Measurements from ENCODE around the gene ZNF662.
"Not testable (repeated sequence)": the region's sequence is repeated elsewhere in the genome, so short reads cannot be mapped to it uniquely, and the experiment has no call there.

The ZNF662 gene

DNA sequence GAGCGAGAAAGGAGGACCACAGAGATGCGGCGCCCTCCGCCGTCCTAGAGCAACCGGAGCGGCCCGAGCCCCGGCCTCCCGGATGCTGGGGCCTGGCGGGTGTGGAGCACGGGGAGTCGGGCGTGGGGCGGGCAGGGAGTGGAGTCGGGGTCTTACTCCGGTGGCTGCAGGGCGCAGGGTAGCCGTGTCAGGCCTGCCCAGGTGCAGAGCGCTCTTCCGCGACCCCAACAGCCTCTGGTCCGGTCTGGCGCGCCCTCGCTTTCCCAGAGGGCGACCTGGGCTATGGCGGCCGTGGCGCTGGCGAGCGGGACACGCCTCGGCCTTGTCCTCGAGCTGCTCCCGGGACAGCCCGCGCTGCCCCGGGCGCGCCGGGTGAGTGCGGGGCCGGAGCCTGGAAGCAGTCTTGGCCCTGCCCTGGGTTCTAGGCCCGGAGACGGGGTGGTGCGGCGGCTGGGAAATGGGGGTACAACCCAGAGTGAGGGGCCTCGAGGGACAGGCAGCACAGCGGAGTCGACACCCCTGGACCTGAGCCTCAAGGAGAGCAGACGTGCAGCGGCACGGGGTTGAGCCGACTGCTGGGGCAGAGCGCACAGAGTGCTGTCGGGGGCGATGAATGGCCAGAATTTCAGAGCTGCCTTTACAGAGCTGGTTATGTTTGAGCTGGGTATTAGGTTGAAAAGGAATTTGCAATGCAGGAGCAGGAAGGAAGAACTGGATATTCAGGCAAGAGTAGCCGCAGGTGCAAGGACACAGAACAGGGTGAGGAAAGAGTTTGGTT is at the start of gene ZNF662:
Gene ZNF662, plus strand, starts transcription at position 73 of the 778 bp plus-strand sequence. CDS start 1,973 bp downstream, outside the sequence.
- no peak for DNase-seq

DNA sequence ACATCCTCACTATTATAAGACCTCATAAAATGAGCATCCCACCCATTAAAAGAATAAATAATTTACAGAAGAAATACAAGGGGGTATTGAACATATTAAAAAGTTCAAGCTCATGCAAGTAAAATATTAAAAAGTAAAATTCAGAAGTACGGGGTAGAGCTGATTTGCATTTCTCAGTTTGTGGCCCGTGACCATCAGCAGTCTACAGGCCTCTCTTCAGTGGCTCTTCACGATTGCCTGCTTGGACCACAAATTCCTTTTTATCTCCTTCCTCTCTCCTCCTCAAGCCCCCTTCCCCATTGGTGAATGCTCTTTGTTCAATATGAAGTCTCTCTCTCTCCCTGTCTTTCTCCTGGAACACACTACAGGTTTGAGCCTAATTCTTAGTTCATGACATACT is 49.4 kb upstream of the ZNF662 start:
- DNase-seq = no peak

DNA sequence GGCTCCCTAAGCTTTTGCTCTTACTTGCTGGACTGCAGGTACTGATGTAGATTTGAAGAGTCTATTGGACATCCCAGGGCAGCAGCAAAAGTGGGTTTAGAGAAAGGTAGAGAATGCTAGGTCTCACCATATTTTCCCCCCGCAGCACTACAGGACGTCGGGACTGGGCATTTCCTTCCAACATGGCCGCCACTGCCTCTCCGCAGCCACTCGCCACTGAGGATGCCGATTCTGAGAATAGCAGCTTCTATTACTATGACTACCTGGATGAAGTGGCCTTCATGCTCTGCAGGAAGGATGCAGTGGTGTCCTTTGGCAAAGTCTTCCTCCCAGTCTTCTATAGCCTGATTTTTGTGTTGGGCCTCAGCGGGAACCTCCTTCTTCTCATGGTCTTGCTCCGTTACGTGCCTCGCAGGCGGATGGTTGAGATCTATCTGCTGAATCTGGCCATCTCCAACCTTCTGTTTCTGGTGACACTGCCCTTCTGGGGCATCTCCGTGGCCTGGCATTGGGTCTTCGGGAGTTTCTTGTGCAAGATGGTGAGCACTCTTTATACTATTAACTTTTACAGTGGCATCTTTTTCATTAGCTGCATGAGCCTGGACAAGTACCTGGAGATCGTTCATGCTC is 41.5 kb upstream of the ZNF662 start:
- no peak for DNase-seq

DNA sequence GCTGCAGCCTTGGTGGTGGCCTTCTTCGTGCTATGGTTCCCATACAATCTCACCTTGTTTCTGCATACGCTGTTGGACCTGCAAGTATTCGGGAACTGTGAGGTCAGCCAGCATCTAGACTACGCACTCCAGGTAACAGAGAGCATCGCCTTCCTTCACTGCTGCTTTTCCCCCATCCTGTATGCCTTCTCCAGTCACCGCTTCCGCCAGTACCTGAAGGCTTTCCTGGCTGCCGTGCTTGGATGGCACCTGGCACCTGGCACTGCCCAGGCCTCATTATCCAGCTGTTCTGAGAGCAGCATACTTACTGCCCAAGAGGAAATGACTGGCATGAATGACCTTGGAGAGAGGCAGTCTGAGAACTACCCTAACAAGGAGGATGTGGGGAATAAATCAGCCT is 40.7 kb upstream of the ZNF662 start:
- no peak for DNase-seq

DNA sequence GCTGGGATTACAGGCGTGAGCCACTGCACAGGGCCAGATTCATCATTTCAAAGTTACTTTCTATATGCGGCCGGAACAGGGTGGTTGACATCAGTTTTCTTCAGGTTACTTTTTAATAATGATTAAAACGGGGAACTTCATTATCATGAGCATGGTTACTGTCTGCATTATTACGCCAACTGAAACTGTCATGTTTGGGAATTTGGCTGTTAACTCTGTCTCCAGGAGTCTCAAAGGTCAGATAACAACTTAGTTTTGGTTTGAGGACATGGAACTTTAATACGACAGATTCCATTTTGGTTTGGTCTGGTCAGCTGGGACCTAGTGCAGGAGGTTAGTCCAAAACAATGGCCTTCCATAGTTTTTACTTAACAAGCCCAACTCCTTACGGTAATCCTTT is 38.8 kb upstream of the ZNF662 start:
- no peak for DNase-seq

DNA sequence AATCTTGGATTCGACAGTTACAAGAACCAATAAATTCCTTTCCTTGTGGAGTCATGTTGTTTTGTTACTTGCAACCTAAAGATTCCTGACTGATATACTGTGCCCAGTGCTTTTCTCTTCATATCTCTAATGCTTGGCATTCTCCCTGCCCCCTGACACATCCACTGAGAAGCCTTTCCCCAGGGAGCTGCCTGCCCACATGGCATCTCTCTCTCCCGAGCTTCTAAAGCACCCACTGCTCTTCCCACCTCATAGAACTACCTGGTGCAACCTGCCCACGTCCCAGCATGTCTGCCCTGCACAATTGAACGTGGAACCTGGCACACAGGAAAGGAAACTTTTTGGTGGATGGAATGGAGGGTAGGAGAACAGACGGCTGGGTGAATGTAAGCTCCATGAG is 37.1 kb upstream of the ZNF662 start:
- no peak for DNase-seq

DNA sequence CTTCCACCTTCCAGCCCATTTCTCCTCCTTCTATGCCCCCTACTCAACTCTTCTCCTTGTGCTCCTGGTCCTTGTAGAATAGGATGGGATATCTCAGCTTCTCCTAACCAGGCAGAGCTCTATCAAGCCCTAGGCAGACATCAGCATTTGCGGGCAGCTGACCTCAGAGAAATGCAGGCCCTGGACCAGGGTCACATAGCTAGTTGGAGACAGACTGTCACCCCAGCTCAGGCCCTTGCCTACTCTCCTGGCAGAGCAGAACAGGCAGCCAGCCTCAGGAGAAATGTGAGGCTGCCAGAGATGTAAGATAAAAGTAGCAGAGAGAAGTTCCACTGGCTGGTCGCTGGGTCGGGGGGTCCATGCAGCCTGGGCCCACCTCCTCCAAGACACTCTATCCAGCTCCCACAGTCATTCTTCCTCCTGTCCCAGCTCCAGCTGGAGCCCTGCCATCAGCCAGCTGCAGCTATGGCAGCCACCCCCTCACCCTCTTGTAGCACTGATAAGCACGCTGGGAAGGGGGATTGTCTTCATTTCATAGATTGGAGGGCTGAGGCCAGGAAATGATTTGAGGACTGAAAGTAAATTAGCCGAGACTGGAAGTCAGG is 34.2 kb upstream of the ZNF662 start:
- no peak for DNase-seq

DNA sequence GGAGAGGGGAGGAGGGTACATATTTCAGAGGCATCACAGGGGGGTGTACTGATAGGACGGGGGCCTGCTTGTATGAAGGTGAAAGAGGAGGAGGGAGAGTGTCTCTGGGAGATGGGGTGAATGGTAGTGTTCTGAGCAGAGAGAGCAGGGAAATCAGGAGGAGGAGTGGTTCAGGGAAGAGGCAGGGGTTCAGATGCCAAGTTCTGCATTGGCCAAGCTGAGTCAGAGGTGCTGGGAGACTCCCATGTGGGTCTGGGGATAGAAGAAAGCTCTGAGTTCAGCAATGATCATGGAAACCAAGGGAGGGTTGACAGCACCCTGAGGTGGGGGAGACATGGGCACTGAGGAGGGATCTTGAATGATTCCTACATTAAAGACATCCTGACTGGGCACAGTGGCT is 33.2 kb upstream of the ZNF662 start:
- DNase-seq = no peak

DNA sequence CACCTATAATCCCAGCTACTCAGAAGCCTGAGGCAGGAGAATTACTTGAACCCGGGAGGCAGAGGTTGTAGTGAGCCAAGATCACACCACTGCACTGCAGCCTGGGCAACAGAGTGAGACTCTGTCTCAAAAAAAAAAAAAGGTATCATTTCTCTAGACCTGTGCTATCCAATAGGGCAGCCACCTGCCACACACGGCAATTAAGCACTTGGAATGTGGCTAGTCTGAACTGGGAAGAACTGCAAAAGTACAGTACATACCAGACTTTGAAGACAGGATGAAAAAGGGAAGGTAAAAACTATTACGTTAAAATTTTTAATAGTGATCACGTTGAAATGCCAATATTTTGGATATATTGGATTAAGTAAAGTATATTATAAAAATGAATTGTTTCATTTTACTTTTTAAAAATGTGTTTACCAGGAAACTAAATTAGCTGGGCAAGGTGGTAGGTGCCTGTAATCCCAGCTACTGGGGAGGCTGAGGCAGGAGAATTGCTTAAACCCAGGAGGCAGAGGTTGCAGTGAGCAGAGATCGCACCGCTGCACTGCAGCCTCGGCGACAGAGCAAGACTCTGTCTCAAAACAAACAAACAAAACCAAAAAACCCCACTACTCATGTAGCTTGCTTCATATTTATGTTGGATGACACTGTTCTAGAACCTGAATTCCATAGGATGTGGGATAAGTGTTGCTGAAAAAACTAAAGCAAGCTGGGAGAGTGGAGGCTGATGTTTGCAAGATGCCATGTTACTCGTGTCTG is 32.5 kb upstream of the ZNF662 start:
- no peak for DNase-seq

DNA sequence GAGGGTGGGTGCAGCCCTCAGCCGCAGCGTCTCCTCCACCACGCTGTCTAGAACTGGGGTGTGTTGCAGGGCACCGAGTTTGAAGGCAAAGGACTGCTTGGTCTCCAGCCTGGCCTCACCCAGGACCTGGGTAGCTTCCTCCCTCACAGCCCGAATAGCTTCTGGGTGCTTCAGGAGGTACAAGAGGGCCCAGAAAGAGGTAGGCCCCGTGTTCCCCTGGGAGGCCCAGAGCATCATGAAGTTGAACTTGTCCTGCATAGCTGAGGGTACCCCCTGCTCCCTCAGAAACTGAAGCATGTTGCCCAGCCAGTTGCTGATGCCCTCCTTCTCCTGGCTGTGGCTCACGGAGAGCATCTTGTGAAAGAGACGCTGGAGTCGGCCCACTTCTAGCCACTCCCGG is 31.2 kb upstream of the ZNF662 start:
- no peak for DNase-seq

DNA sequence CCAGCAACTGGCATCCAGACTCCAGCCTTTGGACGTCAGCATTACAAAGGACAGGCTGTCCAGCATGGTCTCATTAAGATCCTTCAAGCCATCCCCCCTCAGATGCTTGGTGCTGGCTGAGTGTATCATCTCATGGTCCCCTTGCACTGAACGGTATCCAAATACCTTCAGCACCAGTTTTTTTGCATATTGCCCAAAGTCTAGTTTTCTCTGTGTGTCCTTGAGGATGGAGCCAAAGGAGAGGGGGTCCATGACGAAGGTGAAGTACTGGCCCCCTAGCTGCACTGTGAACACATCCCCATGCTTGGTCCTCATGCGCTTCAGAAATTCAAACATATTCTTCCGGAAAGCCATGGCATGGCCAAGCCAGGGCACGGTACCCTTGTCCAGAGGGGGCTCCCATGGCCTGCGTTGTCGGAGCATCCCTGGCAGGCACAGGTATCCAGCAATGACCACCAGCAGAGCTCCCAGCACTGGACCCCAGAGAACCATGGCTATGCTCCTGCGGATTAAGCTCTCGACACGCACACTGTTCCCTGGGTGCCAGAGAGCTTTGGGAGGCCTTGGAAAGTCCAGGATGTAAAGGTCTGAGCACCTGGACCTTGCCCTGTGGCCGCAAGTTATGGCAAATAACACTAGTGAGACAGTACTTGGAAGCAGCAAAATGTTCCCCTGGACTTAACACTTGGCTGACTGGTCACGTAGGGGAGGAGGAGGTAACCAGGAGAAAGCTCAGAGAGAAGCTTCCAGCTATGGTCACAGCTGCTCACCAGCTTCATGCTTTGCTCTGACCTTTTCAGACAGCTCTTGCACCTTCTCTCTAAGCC is 30.4 kb upstream of the ZNF662 start, which contains the start of gene CYP8B1:
Gene CYP8B1, minus strand, starts transcription at position 555 of the 827 bp plus-strand sequence. Its CDS starts 63 bp downstream, at position 492.
- DNase-seq = no peak

DNA sequence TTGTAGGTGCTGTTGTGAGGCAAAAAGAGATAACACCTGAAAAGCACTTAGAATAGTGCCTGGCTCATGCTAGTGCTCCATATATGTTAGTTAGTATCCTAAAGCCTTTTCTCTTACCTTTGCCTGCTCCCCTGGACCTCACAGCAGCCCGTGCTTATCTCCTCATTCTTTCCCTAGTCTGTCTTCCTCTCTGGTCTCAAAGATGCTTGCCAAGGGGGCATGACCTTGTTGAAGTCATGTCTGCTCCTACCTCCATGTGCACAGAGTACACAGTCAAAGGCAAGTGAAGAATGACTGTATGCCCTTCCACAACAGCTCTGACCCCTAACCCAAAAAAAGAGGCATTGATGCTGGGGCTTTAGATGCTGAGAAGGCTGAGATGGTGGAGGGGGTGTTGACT is 29.5 kb upstream of the ZNF662 start:
- DNase-seq = no peak

DNA sequence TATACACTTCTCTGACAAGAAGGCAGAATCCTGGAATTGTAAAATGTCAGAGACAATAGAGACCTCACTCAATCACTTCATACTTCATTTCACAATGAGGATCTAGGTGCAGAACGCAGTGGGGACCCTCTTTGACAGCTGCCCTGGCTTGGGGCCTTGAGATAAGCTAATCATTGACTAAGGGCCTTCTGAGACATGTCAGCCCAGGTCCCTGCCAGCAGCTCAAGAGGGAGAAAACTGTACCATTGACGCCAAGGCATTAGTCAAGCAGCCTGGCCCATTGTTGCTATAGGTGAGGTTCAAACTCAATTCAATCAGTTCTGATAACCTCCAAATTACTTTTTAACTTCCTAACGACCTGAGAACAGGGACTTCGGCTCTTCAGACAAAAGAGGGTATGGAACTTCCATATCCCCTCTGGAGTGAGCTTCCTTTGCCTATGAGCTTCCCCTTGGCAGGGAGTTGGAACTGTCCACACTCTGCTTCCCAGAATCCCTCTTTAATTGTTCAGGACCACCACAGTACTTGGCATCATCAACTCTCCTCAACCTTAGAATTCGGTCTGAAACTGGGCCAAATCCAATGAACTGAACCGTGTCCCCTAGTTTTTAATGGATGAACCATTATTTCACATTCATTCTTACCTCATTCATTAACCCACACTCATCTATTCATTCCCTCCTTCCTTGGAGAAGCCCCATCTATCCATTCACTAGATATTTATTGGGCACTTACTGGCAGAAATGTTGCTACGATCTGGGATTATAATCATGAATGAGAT is 28.8 kb upstream of the ZNF662 start:
- DNase-seq = no peak

DNA sequence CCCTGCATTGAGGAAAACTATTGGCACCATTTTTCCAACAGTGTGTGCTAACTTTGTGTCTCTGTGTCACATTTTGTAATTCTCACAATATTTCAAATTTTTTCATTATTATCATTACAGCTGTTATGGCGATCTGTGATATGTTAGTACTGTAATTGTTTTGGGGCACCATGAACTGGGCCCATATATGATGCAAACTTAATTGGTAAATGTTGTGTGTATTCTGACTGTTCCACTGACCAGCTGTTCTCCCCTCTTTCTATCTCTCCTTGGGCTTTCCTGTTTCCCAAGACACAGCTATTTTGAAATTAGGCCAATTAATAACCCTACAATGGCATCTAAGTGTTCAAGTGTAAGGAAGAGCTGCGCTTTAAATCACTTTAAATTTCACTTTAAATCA is 28.1 kb upstream of the ZNF662 start:
- DNase-seq = no peak

DNA sequence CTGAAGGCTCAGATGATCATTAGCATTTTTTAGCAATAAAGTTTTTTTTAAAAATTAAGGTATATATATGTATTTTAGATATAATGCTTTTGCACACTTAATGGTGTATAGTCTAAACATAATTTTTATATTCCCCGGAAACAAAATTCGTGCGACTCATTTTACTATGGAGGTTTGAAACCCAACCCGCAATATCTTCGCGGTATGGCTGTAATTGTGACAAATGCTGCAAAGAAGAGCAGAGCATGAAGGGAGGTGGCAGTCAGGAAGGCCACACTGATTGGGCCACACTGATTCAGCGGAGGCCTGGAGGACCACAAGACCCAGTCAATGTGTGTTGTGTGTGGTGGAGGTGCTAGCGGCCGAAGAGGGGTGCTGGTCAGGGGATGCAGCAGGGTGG is 25.8 kb upstream of the ZNF662 start:
- no peak for DNase-seq

DNA sequence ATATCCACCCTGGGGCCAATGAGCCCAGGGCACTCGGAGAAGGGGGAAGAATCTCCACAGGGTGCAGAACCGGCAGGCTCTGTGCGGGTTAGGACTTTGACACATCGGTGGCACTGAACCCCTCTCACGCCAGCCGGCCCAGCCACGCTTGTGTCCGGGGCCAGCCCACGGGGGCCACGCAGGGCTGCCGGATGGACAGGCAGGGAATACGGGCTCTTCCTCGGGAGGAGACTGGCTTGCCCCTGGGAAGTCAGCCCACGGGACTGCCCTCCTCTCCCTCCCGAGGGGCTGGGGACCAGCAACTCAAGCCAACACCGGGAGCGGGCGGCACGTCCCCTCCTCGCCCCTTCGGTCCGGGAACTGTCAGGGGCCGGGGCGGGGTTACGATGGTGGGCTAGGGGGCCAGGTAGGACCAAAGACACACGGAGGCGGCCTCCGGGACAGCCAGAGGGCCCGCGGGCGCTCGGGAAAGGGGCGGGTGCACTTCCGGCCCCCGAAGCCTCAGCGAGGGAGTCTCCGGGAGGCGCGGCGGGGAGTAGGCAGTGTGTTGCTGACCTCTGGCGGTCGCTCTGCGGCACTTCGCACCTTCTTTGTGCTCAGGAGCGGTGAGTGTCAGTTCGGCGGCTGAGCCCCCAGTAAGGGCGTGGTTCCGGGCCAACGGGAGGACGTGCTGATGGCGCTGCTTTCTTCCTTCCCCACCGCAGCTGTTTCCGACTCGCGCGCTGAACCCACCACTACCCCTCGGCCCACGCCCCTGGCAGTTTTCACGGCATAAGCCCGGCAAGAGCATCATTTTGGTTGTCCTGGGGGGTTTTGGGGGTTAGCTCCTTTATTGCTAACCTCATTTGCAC is 25.1 kb upstream of the ZNF662 start:
- peak; percentile 61 for DNase-seq

DNA sequence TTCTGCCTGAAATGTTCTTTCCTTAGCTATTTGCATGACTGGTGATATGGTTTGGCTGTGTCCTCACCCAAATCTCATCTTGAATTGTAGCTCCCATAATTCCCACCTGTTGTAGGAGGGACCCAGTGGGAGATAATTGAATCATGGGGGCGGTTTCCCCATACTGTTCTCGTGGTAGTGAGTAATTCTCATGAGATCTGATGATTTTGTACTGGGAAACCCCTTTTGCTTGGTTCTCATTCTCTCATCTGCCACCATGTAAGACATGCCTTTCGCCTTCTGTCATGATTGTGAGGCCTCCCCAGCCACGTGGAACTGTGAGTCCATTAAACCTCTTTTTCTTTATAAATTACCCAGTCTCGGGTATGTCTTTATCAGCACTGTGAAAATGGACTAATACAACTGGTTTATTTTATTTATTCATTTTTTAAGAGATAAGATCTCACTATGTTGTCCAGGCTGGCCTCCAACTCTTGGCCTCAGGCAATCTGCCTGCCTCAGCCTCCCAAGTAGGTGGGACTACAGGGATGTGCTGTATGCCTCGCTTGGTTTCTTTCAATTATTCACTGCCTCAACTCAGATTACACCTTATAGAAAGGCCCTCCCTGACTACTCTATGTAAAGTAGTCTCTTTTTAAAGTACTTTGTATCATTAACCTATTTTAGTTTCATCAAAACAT is 22.6 kb upstream of the ZNF662 start:
- not testable (repeated sequence) for DNase-seq

DNA sequence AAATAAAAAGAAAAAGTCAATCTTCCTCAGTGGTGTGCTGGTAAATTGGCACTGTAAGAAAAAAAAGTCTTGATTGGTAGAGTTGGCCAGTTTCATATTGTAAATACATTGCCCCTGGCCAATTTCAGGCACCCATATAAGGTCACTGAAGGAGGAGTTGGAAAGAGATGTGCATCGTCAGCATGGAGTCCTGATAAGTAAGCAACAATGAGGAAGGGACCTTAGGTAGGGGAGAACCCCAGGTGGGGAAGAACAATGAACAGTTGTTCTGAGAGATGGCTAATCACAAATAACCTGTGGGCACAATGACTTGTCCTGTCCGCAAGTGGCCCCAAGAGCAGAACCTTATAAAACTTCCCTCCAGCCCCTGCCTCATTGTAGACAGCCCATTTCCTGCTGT is 21.6 kb upstream of the ZNF662 start:
- no peak for DNase-seq

DNA sequence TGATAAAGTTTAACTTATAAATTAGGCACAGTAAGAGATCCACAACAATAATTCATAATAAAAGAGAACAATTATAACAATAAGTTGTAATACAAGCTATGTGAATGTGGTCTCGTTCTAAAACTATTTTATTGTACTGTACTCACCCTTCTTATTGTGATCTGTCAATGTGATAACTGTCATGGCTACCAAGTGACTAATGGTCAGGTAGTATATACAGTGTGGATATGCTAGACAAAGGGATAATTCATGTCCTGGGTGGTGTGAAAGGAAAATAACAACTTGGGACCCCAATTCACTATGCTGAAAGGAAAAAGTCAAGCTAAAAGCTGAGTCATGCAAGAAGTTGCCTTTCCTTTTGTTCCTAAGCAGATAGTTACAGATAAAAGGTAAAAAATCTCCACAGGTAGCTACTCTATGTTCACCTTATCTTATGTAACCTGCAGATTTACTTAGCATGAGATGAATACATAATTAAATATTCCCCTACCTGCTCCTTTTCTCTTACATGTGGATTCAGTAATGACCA is 19.6 kb upstream of the ZNF662 start:
- no peak for DNase-seq

DNA sequence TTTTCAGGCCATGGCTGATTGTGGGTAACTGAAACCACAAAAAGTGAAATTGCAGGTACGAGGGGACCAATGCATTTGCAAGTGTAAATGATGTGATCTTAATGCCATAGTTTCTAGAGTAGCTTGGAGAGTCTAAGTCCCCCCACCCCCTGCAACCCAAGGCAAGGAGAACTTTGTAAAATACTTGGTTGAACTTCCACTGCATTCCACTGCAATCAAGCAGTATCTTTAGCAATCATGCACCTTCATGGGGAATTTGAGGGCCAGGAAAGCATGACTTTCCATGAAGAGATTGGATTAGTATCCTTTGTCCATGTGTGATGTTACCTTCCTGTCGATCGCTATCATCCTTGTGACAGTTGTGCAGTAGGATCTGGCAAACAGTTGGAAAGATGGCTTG is 18.9 kb upstream of the ZNF662 start:
- no peak for DNase-seq

All from NCI-H748 treated with DMSO at 0.1 percent for 48 hours (cell line).